ENCODE measurements around the gene GAB1. TPM values are rescaled to one million over a fixed set of nuclear protein-coding genes. Genes with fewer than 3 reads are reported as not detected.

The GAB1 gene
- total and polyA plus RNA-seq, 2 of the 13 experiments (the other 11 are each of a cell fraction or from before 2014, with no cell fraction given) = 8.7 to 14.7 TPM

- no peaks in the 10 kb centered on the region for H3K79me2 ChIP-seq (ENCODE audit: insufficient read depth, low read length)
- no peaks in the 10 kb centered on the region for H4K20me1 ChIP-seq (ENCODE audit: insufficient read depth, low read length)
- no peak overlapping the region for H3K4me3 ChIP-seq (replicated peaks in 1 of 3; ENCODE audit: insufficient read depth in 1 of 3, low read depth in 2 of 3, low read length in 3 of 3)
- BruUV-seq (replicated peaks) = no TSS peak
- no peak overlapping the region for H3K4me2 ChIP-seq (ENCODE audit: low read depth, low read length)
- H3K9me3 ChIP-seq (ENCODE audit: low read length) = no peaks in the 10 kb centered on the region
- TF ChIP-seq PLRG1 (conservative IDR thresholded peaks at IDR 0.05) = no peak
- TF ChIP-seq ZNF235 (CRISPR knock-in tag; IDR thresholded peaks at IDR 0.05; ENCODE audit: borderline replicate concordance) = no peak
- no peak for TF ChIP-seq PITX1 (CRISPR knock-in tag; IDR thresholded peaks at IDR 0.05)
- TF ChIP-seq ASH2L (IDR thresholded peaks at IDR 0.05; ENCODE audit: insufficient read length, low read depth, low read length) = no peak
- 90% methylated on average over 2 of the region's 2 CpGs for WGBS (ENCODE audit: low lambda C conversion rate)
- no peak for DNase-seq (ENCODE audit: low spot score)
- no peak overlapping the region for H3K27ac ChIP-seq (ENCODE audit: extremely low read length, insufficient read depth, low read length)
- no peak overlapping the region for H3K9ac ChIP-seq (ENCODE audit: insufficient read depth, low read depth, low read length)
- H2AFZ ChIP-seq (ENCODE audit: low read length) = no peak overlapping the region
- no peak for ATAC-seq
- POLR2A ChIA-PET = no interaction called here
- H3K27me3 ChIP-seq (ENCODE audit: control insufficient read depth in 1 of 2, insufficient read depth in 2 of 2, low read length in 2 of 2) = no peaks in the 10 kb centered on the region
- intact Hi-C loops (cut with micrococcal nuclease; ENCODE audit: unreplicated experiment) (no loop called here), in situ Hi-C loops (cut with HindIII; ENCODE audit: extremely low pct_ligation_motif_present, low pct_unique_long_range_greater_than_20kb) (no loop called here)
- CTCF ChIA-PET (ENCODE audit: low intra/inter-chr PET ratio, low total read pairs) = no interaction called here
- FAIRE-seq = no peak
- peaks cover under 1 to 11% of the 10 kb centered on the region in 2 experiments; a peak in 2 of 5 replicates for H3K36me3 ChIP-seq (replicated peaks in 1 of 2; ENCODE audit: control insufficient read depth in 1 of 2, insufficient read depth in 2 of 2, low read length in 2 of 2)
- no peaks in the 10 kb centered on the region for H3K4me1 ChIP-seq (ENCODE audit: insufficient read depth, low read length)
Measured at GRCh38 chr4:143433231-143433630, 96.6 kb downstream of the GAB1 start.

- FAIRE-seq = no peak
- in situ Hi-C loops (cut with HindIII; ENCODE audit: extremely low pct_ligation_motif_present, low pct_unique_long_range_greater_than_20kb) = no loop called here
- no peak overlapping the region for H3K4me3 ChIP-seq (replicated peaks in 1 of 3; ENCODE audit: insufficient read depth in 1 of 3, low read depth in 2 of 3, low read length in 3 of 3)
Measured at GRCh38 chr4:143435955-143436354, 99.3 kb downstream of the GAB1 start.

More at GRCh38 chr4:143435955-143436354, 99.3 kb downstream of the GAB1 start:
- ATAC-seq = no peak
- Histone ChIP-seq H3K27ac (ENCODE audit: extremely low read length, insufficient read depth, low read length) (no peak overlapping the region), H3K36me3 (replicated peaks in 1 of 2; ENCODE audit: control insufficient read depth in 1 of 2, insufficient read depth in 2 of 2, low read length in 2 of 2) (peaks cover 6 to 19% of the 10 kb centered on the region in 2 experiments; a peak in 4 of 5 replicates), H3K9ac (ENCODE audit: insufficient read depth, low read depth, low read length) (no peak overlapping the region), H3K4me1 (ENCODE audit: insufficient read depth, low read length) (no peaks in the 10 kb centered on the region), H3K27me3 (ENCODE audit: control insufficient read depth in 1 of 2, insufficient read depth in 2 of 2, low read length in 2 of 2) (no peaks in the 10 kb centered on the region), H3K4me2 (ENCODE audit: low read depth, low read length) (no peak overlapping the region), H3K79me2 (ENCODE audit: insufficient read depth, low read length) (no peaks in the 10 kb centered on the region), H3K9me3 (ENCODE audit: low read length) (no peaks in the 10 kb centered on the region), H4K20me1 (ENCODE audit: insufficient read depth, low read length) (no peaks in the 10 kb centered on the region), H2AFZ (ENCODE audit: low read length) (no peak overlapping the region)
- no peak for DNase-seq (ENCODE audit: low spot score)
- TF ChIP-seq ZNF546 (CRISPR knock-in tag; conservative IDR thresholded peaks at IDR 0.05) (no peak), TFDP2 (CRISPR knock-in tag; IDR thresholded peaks at IDR 0.05) (no peak)
- 97% methylated on average over 1 of the region's 1 CpG for WGBS (ENCODE audit: low lambda C conversion rate)
- intact Hi-C loops (cut with micrococcal nuclease; ENCODE audit: unreplicated experiment) = no loop called here
- BruUV-seq (replicated peaks) = no TSS peak
- POLR2A ChIA-PET = no interaction called here
- CTCF ChIA-PET (ENCODE audit: low intra/inter-chr PET ratio, low total read pairs) = no interaction called here
